HG02623 (cell line): Measurements from ENCODE around the gene RYR2.

Experiments
- ATAC-seq: cut with Tn5 transposase; IDR thresholded peaks from one replicate; pipeline ENCODE4 v1.9.1; 2021; ENCODE audit warnings: moderate library complexity; ENCODE audit not compliant: unreplicated experiment

RYR2 gene

DNA sequence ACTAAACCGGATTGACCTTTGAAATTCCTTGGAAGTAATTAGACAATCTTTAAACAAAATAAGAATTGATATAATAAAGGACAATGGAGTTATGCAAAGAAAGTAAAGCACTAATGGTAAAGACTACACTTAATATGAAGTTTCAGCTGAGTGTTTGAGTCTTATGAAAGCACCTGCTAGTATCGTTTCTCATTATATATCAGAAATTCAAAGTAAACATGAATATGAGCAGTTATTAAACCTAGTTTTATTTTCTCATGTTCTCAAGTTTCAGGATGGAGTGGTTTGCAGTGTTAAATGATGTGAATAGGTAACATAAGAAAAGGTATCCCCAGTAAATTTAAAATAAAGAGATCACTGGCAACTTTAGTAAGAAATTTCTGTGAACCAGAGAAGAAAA, 660.2 kb downstream of the RYR2 start:
- no peak for ATAC-seq

GRCh38 chr1:237705462-237705861, 663.5 kb downstream of the RYR2 start:
- no peak for ATAC-seq

DNA sequence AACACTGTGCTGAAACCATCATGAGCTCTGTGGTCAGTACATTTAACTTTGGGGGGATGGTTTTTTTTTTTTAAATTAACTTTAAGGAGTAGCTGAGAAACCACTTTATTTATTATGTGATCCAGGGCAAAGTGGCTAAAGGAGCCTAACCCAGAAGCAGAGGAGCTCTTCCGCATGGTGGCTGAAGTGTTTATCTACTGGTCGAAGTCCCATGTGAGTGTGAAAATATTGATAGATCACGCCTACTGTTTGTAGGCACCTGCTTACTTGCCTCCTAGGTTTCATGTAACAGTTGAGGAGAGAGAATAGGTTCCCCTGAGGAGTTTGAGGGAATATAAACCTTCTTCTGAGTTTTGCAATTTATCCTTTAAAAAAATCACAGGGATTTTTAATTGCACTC, 667.4 kb downstream of the RYR2 start:
- ATAC-seq: no peak

DNA sequence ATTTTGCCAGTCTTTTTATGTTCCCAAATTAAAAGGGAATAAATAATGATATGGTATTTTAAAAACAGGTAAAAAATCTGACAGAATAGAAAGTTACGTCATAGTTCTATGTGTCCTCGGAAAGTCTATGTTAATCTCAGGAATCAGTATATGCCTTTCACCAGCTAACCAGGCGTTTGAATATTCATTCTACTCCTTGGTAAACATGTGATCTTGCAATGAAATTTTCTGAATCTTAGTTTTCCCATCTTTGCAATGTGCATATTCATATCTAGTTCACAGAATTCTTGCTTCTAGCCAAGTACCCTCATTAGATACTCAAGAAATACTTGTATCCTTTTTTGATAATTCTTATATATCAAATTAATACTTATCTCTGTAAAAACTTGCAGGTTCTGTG, 669.3 kb downstream of the RYR2 start:
- no peak for ATAC-seq

GRCh38 chr1:237712082-237712481, 670.1 kb downstream of the RYR2 start:
- no peak for ATAC-seq

- no peak for ATAC-seq
Observed at GRCh38 chr1:237712586-237713157, 670.7 kb downstream of the RYR2 start.

DNA sequence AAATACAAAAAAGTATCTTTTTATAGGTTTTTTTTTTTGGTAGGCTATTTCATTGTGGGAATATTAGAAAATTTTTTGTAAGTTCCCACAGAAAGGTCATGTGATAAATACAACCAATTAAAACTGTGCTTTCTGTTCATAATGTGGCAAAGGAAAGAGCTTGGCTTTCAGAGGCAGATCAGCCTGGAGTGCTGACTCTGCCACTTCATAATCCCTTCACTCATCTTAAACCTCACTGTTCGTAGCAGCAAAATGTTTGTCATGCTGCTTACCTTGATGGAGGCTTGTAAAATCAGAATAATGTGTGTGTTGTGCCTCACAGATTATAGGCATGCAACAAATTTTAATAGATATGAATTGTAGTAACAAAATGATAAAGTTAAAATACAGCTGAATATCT, 671.9 kb downstream of the RYR2 start:
- no peak for ATAC-seq

- ATAC-seq: no peak
Observed at GRCh38 chr1:237717106-237717505, 675.1 kb downstream of the RYR2 start.

- ATAC-seq: no peak
Observed at GRCh38 chr1:237730826-237731350, 688.9 kb downstream of the RYR2 start.

DNA sequence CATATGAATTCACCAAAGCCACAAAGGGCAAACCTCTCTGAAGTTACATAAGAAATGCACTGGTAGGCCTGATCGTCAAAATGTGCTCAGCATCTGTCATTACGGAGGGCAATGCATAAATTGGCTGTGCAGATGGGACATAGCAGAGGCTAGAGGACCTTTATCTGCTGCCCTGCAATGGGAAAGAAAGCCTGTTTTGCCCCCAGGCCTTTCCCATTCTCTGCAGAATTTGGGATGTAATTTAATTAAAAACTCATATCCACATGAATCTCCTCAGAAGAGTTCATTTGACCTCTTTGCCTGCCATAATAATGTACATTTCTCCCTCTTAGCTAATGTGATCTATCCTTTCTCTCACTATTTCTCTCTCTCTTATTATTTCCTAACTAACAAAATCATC, 690.7 kb downstream of the RYR2 start:
- no peak for ATAC-seq

GRCh38 chr1:237736372-237737029, 694.5 kb downstream of the RYR2 start:
- ATAC-seq: no peak

DNA sequence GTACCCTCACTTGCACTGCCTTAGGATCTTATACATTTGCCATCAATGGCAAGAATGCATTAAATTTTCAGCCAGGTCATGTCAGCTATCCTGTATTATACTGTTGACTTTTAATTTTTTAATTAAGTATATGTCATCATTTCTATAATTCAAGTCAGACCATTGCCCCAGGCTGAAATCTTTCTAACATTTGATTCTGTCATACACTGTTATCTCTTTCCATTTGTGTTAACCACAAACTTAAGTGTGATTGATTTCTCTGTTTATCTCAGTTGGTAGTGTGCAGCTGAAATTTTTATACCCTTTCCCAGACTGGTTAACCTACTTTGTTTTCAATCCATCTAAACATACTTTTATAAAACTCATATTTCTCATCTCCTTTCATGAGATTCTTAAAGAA, 695.5 kb downstream of the RYR2 start:
- no peak for ATAC-seq

GRCh38 chr1:237737938-237738610, 696.1 kb downstream of the RYR2 start:
- ATAC-seq: no peak

DNA sequence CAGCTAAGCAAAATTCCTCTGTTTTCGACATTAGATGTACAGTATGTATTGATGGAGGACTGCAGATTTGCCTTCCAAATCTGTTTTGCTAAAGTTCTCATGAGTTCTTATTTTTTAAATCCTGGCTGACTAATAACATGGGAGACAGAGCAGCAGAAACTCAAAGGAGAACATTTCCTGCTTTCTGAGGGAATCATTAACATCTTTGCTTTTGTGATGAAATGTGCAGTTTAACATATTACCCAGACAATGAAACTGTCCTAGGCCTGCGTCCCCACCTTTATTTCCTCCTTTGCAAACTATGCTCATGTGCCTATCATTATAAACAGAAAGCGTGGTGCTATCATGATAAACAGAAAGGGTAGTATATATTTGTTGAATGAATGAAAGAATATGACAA, 698.9 kb downstream of the RYR2 start:
- ATAC-seq: no peak

- ATAC-seq: no peak
Observed at GRCh38 chr1:237745545-237745944, 703.6 kb downstream of the RYR2 start.

DNA sequence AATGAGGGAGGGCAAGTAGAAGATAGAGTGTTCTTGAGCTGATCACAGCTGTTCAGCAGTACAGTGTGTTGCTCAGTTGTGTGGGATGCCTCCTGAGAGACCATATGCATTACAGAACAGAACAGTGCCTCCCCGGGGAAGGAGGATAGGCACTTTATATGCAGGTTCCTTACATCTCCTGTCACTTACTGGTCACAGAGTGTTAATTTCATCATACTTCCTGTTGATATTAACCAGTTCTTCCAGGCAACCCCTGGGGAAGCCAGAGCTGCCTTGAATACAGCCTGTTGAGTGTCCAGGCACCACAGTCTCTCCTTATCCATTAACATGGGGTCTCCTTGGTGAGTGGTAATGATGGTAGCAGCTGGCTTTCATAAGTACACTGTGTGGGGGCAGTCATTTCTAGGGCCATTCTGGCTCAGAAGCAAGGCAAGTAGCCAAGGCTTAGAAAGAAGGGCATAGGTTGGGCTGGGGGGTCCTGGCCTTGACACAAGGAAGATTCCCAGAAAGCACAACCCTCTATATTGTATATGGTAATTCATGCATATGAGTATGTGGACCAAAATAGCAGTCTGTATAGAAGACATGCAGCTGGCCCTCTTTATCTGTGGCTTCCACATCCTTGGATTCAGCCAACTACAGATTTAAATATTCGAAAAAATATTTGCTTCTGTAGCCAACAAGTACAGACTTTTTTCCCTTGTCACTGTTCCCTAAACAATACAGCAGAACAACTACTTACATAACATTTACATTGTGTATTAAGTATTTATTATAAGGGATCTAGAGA, 706.4 kb downstream of the RYR2 start:
- no peak for ATAC-seq

- ATAC-seq: no peak
Observed at GRCh38 chr1:237749122-237749521, 707.1 kb downstream of the RYR2 start.

GRCh38 chr1:237751090-237751489, 709.1 kb downstream of the RYR2 start:
- no peak for ATAC-seq

GRCh38 chr1:237754627-237755026, 712.6 kb downstream of the RYR2 start:
- no peak for ATAC-seq

DNA sequence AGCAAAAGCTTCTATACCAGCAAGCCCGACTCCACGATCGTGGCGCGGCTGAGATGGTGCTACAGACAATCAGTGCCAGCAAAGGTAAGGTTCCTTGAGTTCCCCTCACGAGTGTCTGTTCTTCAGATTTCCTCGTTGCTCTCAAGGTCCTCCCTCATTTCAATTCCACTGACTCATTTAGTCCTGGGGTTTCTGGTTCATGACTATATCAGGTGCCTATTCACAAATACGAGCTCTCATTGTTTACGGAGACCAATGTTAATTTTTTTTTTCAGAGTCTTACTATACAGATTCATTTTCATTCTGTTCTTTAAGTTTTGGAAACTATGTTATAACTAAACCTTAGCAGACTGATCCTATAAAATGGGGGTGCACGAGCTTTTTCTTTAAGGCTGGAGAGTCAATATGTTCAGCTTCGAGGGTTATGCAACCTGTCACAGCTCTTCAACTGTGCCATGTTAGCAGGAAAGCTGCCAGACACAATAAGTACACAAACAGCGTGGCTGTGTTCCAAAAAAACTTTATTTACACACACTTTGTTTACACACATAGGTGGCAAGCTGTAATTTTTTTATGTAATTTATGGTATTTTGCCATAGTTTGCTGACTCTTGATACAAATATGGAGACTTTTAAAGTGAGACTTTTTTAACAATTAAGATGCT, 714.5 kb downstream of the RYR2 start:
- no peak for ATAC-seq

GRCh38 chr1:237759377-237759776, 717.4 kb downstream of the RYR2 start:
- ATAC-seq: no peak
